CD14-positive monocyte (primary cell): ENCODE measurements around the gene ITGB3BP. TPM values are rescaled to one million over a fixed set of nuclear protein-coding genes. Genes with fewer than 3 reads are reported as not detected.

ENCODE experiments used
- DNase-seq, 3 donors: peaks; one replicate each; pipeline ENCODE4 v3.0.0-alpha.2; 2011 to 2022
- H2AFZ ChIP-seq: 2 replicates; pipeline ENCODE4 v1.6.0; 2012; ENCODE audit warnings: mild to moderate bottlenecking, low read depth, low read length, inconsistent platforms; ENCODE audit not compliant: insufficient read depth, poor library complexity, severe bottlenecking
- H3K27ac ChIP-seq, 2 donors: 1 replicate in 1 of 2; 2 replicates in 1 of 2; pipeline ENCODE4 v1.5.1; 2012 to 2013; ENCODE audit warnings: low read length in 2 of 2, control low read depth in 1 of 2, inconsistent platforms in 1 of 2, low read depth in 1 of 2, mild to moderate bottlenecking in 1 of 2
- H3K27me3 ChIP-seq, 2 donors: one replicate each; pipeline versions ENCODE4 v1.6.0 to v1.6.1; 2011 to 2013; ENCODE audit warnings: low read length in 2 of 2; ENCODE audit not compliant: control insufficient read depth in 2 of 2, insufficient read depth in 2 of 2
- H3K36me3 ChIP-seq, 2 donors: replicated peaks in 1 of 2; 1 replicate in 1 of 2; 2 replicates in 1 of 2; pipeline versions ENCODE4 v1.5.1 to v1.6.1; 2012 to 2013; ENCODE audit warnings: low read length in 2 of 2, control low read depth in 1 of 2, inconsistent platforms in 1 of 2, mild to moderate bottlenecking in 1 of 2; ENCODE audit not compliant: insufficient read depth in 2 of 2, control insufficient read depth in 1 of 2
- H3K4me1 ChIP-seq, 2 donors: 1 replicate in 1 of 2; 2 replicates in 1 of 2; pipeline versions ENCODE4 v1.5.1 to v1.6.1; 2012 to 2013; ENCODE audit warnings: low read length in 2 of 2, control low read depth in 1 of 2, inconsistent platforms in 1 of 2, mild to moderate bottlenecking in 1 of 2, moderate library complexity in 1 of 2; ENCODE audit not compliant: insufficient read depth in 2 of 2, control insufficient read depth in 1 of 2
- H3K4me2 ChIP-seq: replicated peaks from 2 replicates; pipeline ENCODE3; 2012; ENCODE audit warnings: low read length, moderate library complexity, mild to moderate bottlenecking; ENCODE audit not compliant: poor library complexity, severe bottlenecking; ENCODE audit errors: extremely low read depth
- H3K4me3 ChIP-seq, 3 experiments: fragments of 200-600 bp in 1 of 3; sonication (generic) in 1 of 3; replicated peaks in 1 of 3; 1 replicate in 2 of 3; 2 replicates in 1 of 3; pipeline ENCODE4 v1.5.1; 2011 to 2013; ENCODE audit warnings: low read length in 3 of 3, mild to moderate bottlenecking in 3 of 3, control low read depth in 2 of 3, low read depth in 2 of 3, inconsistent platforms in 1 of 3, moderate library complexity in 1 of 3
- H3K79me2 ChIP-seq: 2 replicates; pipeline ENCODE4 v1.6.0; 2012; ENCODE audit warnings: mild to moderate bottlenecking, control low read depth, inconsistent platforms, low read length, moderate library complexity; ENCODE audit not compliant: insufficient read depth
- H3K9ac ChIP-seq: 2 replicates; pipeline ENCODE4 v1.6.0; 2017; ENCODE audit warnings: low read length, mild to moderate bottlenecking; ENCODE audit not compliant: insufficient read depth, poor library complexity, severe bottlenecking
- H3K9me3 ChIP-seq, 2 donors: replicated peaks in 1 of 2; 1 replicate in 1 of 2; 2 replicates in 1 of 2; pipeline versions ENCODE4 v1.5.1 to v1.6.1; 2012 to 2013; ENCODE audit warnings: low read length in 2 of 2, control low read depth in 1 of 2; ENCODE audit not compliant: control insufficient read depth in 1 of 2, insufficient read depth in 1 of 2
- H4K20me1 ChIP-seq: 2 replicates; pipeline ENCODE4 v1.6.0; 2012; ENCODE audit warnings: mild to moderate bottlenecking, low read length, control low read depth, moderate library complexity; ENCODE audit not compliant: insufficient read depth
- H3K27ac Mint-ChIP-seq, 7 donors: one replicate each; pipeline ENCODE4 v1.8.0; 2020; ENCODE audit warnings: mild to moderate bottlenecking in 7 of 7, mixed read lengths in 7 of 7, moderate library complexity in 6 of 7, inconsistent platforms in 2 of 7
- H3K27me3 Mint-ChIP-seq, 3 donors: one replicate each; pipeline ENCODE4 v1.8.0; 2021 to 2022; ENCODE audit warnings: low read depth in 3 of 3, mild to moderate bottlenecking in 3 of 3, mixed read lengths in 3 of 3, moderate library complexity in 3 of 3, inconsistent platforms in 1 of 3
- H3K36me3 Mint-ChIP-seq, 2 donors: one replicate each; pipeline ENCODE4 v1.8.0; 2020; ENCODE audit warnings: mixed read lengths in 2 of 2, inconsistent platforms in 1 of 2, mild to moderate bottlenecking in 1 of 2
- H3K4me1 Mint-ChIP-seq: one replicate; pipeline ENCODE4 v1.8.0; 2020; ENCODE audit warnings: mild to moderate bottlenecking, mixed read lengths
- H3K4me3 Mint-ChIP-seq, 2 donors: one replicate each; pipeline ENCODE4 v1.8.0; 2020; ENCODE audit warnings: mild to moderate bottlenecking in 2 of 2, mixed read lengths in 2 of 2, moderate library complexity in 1 of 2
- H3K9me3 Mint-ChIP-seq, 7 donors: one replicate each; pipeline ENCODE4 v1.8.0; 2020 to 2022; ENCODE audit warnings: mixed read lengths in 7 of 7, mild to moderate bottlenecking in 6 of 7, moderate library complexity in 6 of 7, inconsistent platforms in 2 of 7
- CTCF ChIP-seq: fragments of 200-600 bp; IDR thresholded peaks from one replicate; pipeline ENCODE4 v1.8.0; 2022; ENCODE audit warnings: antibody characterized with exemption, mild to moderate bottlenecking
- WGBS: methylation state at CpG from one replicate; pipeline ENCODE4 v1.1.5; 2013; ENCODE audit warnings: missing lambda C conversion rate; ENCODE audit not compliant: insufficient coverage; 5-methylcytosine and 5-hydroxymethylcytosine counted together
- intact Hi-C, 2 donors: fragments of 100-400 bp; cut with micrococcal nuclease; formaldehyde crosslinking; loops; one replicate each; pipeline versions ENCODE4 v1.15.0 to v1.15.1; 2023
- polyA plus RNA-seq, 3 donors: library from polyadenylated mRNA; depleted of rRNA in 1 of 3; unstranded in 2 of 3; stranded (reverse) in 1 of 3; fragments of 300-500 nt in 2 of 3; fragments of >200 nt in 1 of 3; fragmentation: Illumina TruSeq in 2 of 3; gene quantifications; 1 replicate in 2 of 3; 2 replicates in 1 of 3; pipeline ENCODE4 v1.2.3, GENCODE V29; 2012 to 2021

ITGB3BP gene
- polyA plus RNA-seq, 3 donors = 5.2 to 7.0 (median 6.6) TPM

DNA sequence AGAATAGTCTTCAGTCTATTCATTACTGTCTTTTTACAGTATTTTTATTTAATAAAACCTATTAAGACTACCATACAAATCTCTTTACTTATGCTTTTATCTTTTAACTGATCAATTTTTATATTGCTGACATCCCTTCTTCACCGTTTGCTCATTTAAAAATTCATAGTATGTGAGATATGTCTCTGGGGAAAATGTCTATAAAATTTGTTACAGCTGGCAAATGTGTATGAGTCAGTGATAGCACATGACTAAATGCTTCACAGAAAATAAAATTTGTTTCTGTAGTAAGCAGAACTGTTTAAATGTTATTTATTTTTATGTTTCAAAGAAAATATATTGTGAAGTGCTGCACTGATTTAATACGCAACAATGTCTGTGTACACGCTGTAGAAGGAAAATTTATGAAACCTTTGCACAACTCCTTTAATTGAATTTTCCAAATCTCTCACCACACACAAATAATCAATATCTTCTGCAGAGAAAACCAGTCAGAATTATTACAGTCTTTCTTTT lies 74.2 kb downstream of the ITGB3BP start:
- no peaks in the 10 kb centered on the region for H3K27me3 Mint-ChIP-seq
- no peaks in the 10 kb centered on the region for H3K9me3 Mint-ChIP-seq
- no peaks in the 10 kb centered on the region for H3K9me3 ChIP-seq
- no peaks in the 10 kb centered on the region for H3K4me1 Mint-ChIP-seq
- H3K4me1 ChIP-seq = no peaks in the 10 kb centered on the region
- H3K27me3 ChIP-seq = no peaks in the 10 kb centered on the region
- H3K27ac ChIP-seq = no peak overlapping the region
- no peak overlapping the region for H2AFZ ChIP-seq
- no peak for DNase-seq
- H3K27ac Mint-ChIP-seq = no peak overlapping the region
- no peak overlapping the region for H3K9ac ChIP-seq
- H3K79me2 ChIP-seq = no peaks in the 10 kb centered on the region
- H4K20me1 ChIP-seq = no peaks in the 10 kb centered on the region
- H3K4me2 ChIP-seq = no peak overlapping the region
- H3K4me3 ChIP-seq = no peak overlapping the region
- no peaks in the 10 kb centered on the region for H3K36me3 ChIP-seq
- H3K36me3 Mint-ChIP-seq = peaks cover 0 to 3% of the 10 kb centered on the region in 2 donors
- intact Hi-C loops = no loop called here
- H3K4me3 Mint-ChIP-seq = no peak overlapping the region
- no peak for TF ChIP-seq CTCF
- WGBS = no CpG with 5 or more reads among the region's 3 CpGs

- peak overlapping the region in 1 of 7 donors; percentile 12 for H3K27ac Mint-ChIP-seq
- intact Hi-C loops = no loop called here
- Histone ChIP-seq H3K27ac (no peak overlapping the region), H3K27me3 (no peaks in the 10 kb centered on the region), H2AFZ (no peak overlapping the region), H3K4me1 (no peaks in the 10 kb centered on the region), H3K9me3 (no peaks in the 10 kb centered on the region), H3K9ac (no peak overlapping the region), H3K79me2 (no peaks in the 10 kb centered on the region), H3K36me3 (peaks cover 0 to 9% of the 10 kb centered on the region in 2 donors), H3K4me3 (no peak overlapping the region), H3K4me2 (no peak overlapping the region), H4K20me1 (no peaks in the 10 kb centered on the region)
- no peak overlapping the region for H3K4me3 Mint-ChIP-seq
- peaks cover 0 to 1% (median 0%) of the 10 kb centered on the region in 3 donors for H3K27me3 Mint-ChIP-seq
- no peak for DNase-seq
- TF ChIP-seq CTCF = no peak
- peaks cover 9 to 10% of the 10 kb centered on the region in 2 donors for H3K36me3 Mint-ChIP-seq
- no peaks in the 10 kb centered on the region for H3K4me1 Mint-ChIP-seq
- no peaks in the 10 kb centered on the region for H3K9me3 Mint-ChIP-seq
These were observed 80.9 kb downstream of the ITGB3BP start for GRCh38 chr1:63442141-63442475.
